Epithelial cell of esophagus (primary cell): Measurements from ENCODE around the gene CFB.
"Not testable (repeated sequence)": the region's sequence is repeated elsewhere in the genome, so short reads cannot be mapped to it uniquely, and the experiment has no call there.

ENCODE experiments used
- DNase-seq: peaks from one replicate; pipeline ENCODE4 v3.0.0; 2010; ENCODE audit warnings: low read depth
- H3K4me3 ChIP-seq: 2 replicates; pipeline ENCODE4 v1.5.1; 2011; ENCODE audit warnings: mild to moderate bottlenecking, low read length, control low read depth

Gene CFB

GRCh38 chr6:31996385-31996784 lies 50.5 kb downstream of the CFB start:
- not testable (repeated sequence) for DNase-seq, H3K4me3 ChIP-seq
